ENCODE measurements around the gene HS1BP3.

Gene HS1BP3

DNA sequence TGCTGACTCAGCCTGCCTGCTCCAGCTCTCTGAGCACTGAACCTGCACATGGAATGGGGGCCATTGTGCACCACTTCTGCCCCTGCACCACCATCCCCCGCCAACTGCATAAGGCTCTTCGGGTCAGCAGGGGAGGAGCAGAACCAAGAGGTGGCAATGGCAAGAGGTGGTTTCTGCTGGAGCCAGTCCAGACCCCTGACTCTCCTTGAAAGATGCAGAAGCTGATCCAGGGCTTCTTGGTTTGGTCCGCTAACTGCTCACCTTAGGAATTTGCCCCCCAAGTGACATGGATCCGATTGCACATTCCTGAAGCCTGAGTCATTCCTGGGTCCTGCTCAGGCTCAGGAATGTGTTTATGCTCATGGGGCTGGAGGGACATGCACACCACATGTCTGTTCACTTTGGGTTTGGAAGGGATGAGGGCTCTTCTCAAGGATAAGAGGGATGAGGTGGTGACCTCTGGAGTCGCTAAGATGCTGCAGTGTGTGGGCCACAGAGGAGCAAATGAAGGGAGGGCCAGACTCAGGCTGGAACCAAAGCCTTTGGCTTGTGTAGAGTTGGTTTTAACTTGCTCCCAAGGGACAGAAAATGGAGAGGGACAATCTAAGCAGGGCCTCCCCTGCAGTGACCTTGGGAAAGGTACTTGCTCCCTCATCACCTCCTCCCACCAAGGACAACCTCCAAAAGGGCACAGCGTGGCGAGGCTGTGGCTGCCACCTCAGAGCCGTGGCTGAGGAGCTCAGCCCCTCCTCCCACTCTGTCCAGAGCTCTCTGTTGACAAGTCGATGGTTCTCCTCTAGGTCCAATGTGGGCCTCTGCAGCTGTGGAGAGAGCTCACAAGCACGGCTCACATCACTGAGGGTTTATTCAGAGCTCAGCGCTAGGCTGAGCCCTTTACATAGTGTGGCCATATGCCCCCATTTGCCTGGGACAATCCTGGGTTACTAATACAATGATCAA, 66.2 kb downstream of the HS1BP3 start:
- H3K27me3 ChIP-seq (ENCODE audit: control insufficient read depth, insufficient read depth, low read length): no peaks in the 10 kb centered on the region
- H3K4me1 ChIP-seq (ENCODE audit: control insufficient read depth, insufficient read depth, low read length): peaks cover 8% of the 10 kb centered on the region
- H3K9me3 ChIP-seq (ENCODE audit: control insufficient read depth, insufficient read depth, low read length): no peaks in the 10 kb centered on the region
- H3K4me3 ChIP-seq (ENCODE audit: low read depth, low read length): no peak overlapping the region
- H3K9ac ChIP-seq (ENCODE audit: low read depth, low read length): no peak overlapping the region
- no peaks in the 10 kb centered on the region for H3K36me3 ChIP-seq (ENCODE audit: control insufficient read depth, insufficient read depth, low read length)

DNA sequence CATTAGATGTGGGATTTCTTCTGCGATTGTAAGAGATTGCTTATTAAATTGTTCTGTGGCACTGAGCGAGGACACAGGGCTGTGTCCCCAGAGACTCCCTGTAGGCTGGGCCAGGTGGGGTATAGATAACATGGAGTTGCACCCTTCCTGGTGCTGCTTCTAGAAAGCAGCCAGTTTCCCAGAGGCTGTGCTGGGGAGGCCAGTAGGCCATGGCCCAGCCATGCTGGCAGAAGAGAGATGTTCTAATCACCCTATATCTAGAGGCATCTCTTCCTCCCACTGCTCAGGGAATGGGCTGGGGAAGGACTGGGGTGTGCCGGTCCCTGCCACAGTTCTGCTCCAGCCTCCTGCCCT, 66.9 kb downstream of the HS1BP3 start:
- Histone ChIP-seq H3K9ac (ENCODE audit: low read depth, low read length) (no peak overlapping the region), H3K4me1 (ENCODE audit: control insufficient read depth, insufficient read depth, low read length) (peaks cover 8% of the 10 kb centered on the region), H3K36me3 (ENCODE audit: control insufficient read depth, insufficient read depth, low read length) (no peaks in the 10 kb centered on the region), H3K27me3 (ENCODE audit: control insufficient read depth, insufficient read depth, low read length) (no peaks in the 10 kb centered on the region), H3K4me3 (ENCODE audit: low read depth, low read length) (no peak overlapping the region), H3K9me3 (ENCODE audit: control insufficient read depth, insufficient read depth, low read length) (no peaks in the 10 kb centered on the region)

- no peak overlapping the region for H3K4me3 ChIP-seq (ENCODE audit: low read depth, low read length)
- no peaks in the 10 kb centered on the region for H3K9me3 ChIP-seq (ENCODE audit: control insufficient read depth, insufficient read depth, low read length)
- no peaks in the 10 kb centered on the region for H3K36me3 ChIP-seq (ENCODE audit: control insufficient read depth, insufficient read depth, low read length)
- H3K4me1 ChIP-seq (ENCODE audit: control insufficient read depth, insufficient read depth, low read length): peaks cover 8% of the 10 kb centered on the region
- no peaks in the 10 kb centered on the region for H3K27me3 ChIP-seq (ENCODE audit: control insufficient read depth, insufficient read depth, low read length)
- no peak overlapping the region for H3K9ac ChIP-seq (ENCODE audit: low read depth, low read length)
Measured at GRCh38 chr2:20583425-20583881, 67.4 kb downstream of the HS1BP3 start.

DNA sequence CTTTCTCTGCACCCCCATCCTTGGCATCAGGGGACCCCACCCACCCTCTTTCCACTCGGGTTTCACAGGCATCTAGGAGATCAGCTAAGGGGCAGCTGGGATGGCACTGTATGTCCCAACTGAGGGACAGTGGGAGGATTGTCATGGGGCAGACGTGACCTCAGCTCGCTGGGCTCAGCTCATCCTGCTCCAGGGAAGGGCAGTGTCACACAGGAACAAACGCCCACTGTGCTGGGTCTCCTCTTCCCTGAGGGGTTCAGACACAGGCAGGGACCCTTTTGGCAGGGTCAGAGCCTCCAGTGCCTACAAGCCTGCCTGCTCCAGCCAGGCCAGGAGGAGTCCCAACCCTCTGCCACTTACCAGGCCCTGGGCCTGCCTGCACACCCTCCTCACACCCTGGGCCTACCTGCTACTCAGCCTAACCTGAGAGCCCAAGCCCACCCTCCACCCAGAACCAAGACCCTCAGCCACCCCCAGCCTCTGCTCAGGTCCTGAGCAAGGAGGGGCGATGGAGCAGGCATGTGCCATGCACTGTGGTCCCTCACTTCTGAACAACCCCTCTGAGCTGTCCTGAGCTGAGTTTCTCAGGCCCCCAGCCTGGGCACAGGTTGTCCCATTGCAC, 68.2 kb downstream of the HS1BP3 start:
- Histone ChIP-seq H3K36me3 (ENCODE audit: control insufficient read depth, insufficient read depth, low read length) (no peaks in the 10 kb centered on the region), H3K4me1 (ENCODE audit: control insufficient read depth, insufficient read depth, low read length) (peaks cover 8% of the 10 kb centered on the region), H3K9ac (ENCODE audit: low read depth, low read length) (no peak overlapping the region), H3K9me3 (ENCODE audit: control insufficient read depth, insufficient read depth, low read length) (no peaks in the 10 kb centered on the region), H3K27me3 (ENCODE audit: control insufficient read depth, insufficient read depth, low read length) (no peaks in the 10 kb centered on the region), H3K4me3 (ENCODE audit: low read depth, low read length) (no peak overlapping the region)

- H3K9me3 ChIP-seq (ENCODE audit: control insufficient read depth, insufficient read depth, low read length): no peaks in the 10 kb centered on the region
- H3K4me3 ChIP-seq (ENCODE audit: low read depth, low read length): no peak overlapping the region
- H3K27me3 ChIP-seq (ENCODE audit: control insufficient read depth, insufficient read depth, low read length): no peaks in the 10 kb centered on the region
- H3K9ac ChIP-seq (ENCODE audit: low read depth, low read length): no peak overlapping the region
- H3K4me1 ChIP-seq (ENCODE audit: control insufficient read depth, insufficient read depth, low read length): peaks cover 8% of the 10 kb centered on the region
- H3K36me3 ChIP-seq (ENCODE audit: control insufficient read depth, insufficient read depth, low read length): no peaks in the 10 kb centered on the region
Measured at GRCh38 chr2:20580690-20581437, 70.0 kb downstream of the HS1BP3 start.

DNA sequence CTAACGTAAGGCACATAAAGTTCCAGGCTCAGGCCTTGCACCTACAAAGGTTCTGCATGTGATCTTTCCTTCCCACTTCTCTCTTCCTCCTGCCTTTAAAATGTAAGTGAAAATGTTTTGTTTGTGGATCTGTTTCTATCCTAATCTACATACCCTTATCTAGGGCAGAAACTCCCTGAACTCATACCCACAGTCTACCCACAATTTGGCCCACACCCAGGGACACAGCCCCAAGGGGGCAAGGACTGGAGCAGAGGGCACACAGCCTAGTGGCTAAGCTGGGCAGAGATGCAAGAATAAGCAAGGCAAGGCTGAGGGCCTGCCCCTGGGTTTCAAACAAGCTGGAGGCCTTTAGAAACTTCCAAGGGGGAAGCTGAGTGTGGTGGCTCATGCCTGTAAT, 71.0 kb downstream of the HS1BP3 start:
- Histone ChIP-seq H3K27me3 (ENCODE audit: control insufficient read depth, insufficient read depth, low read length) (no peaks in the 10 kb centered on the region), H3K4me1 (ENCODE audit: control insufficient read depth, insufficient read depth, low read length) (peaks cover 3% of the 10 kb centered on the region), H3K9me3 (ENCODE audit: control insufficient read depth, insufficient read depth, low read length) (no peaks in the 10 kb centered on the region), H3K36me3 (ENCODE audit: control insufficient read depth, insufficient read depth, low read length) (no peaks in the 10 kb centered on the region), H3K4me3 (ENCODE audit: low read depth, low read length) (no peak overlapping the region), H3K9ac (ENCODE audit: low read depth, low read length) (no peak overlapping the region)

DNA sequence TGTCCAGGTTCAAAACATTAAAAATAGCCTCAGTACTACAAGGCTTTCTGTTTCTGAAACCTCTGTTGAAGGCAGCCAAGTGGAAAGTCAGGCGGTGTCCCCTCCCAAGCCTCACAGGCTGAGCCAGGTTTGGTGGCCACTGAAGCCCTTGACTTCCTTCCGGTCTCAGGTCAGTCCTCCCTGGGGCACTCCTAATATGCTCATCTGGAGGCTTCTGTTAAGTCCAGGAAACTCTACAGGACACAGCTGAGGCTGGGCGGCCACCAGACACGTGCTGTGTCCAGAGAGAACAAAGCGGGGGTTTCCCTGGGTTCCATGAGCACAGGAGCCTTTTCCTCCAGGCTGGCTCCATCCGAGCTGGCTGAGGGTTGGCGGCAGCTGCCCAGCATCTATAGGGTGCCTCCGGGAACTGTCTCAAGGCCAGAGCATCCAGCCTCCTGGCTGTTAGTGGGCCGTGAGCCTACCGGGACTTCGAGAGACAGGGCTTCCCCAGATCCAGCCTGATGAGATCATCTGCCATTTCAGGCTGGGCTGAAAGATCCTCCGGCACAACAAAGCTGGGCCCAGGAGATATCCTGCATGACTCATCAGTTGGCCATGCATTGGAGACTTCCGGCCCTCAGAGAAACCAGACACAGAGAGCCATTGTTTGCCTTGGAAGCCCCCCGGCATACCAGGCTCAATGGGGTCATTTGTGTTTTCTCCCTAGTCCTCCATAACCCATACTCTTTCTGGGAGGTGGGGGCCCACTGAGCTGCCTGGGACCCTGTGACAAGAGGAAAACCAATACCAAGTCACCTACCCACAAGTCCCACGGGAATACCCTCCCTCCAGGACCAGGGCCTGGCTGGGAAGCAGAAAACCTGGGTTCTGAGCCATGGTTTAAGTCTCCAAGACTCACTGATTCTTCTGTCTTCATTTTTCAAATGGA, 71.7 kb downstream of the HS1BP3 start:
- H3K9me3 ChIP-seq (ENCODE audit: control insufficient read depth, insufficient read depth, low read length): no peaks in the 10 kb centered on the region
- no peak overlapping the region for H3K9ac ChIP-seq (ENCODE audit: low read depth, low read length)
- no peaks in the 10 kb centered on the region for H3K4me1 ChIP-seq (ENCODE audit: control insufficient read depth, insufficient read depth, low read length)
- H3K36me3 ChIP-seq (ENCODE audit: control insufficient read depth, insufficient read depth, low read length): no peaks in the 10 kb centered on the region
- no peak overlapping the region for H3K4me3 ChIP-seq (ENCODE audit: low read depth, low read length)
- no peaks in the 10 kb centered on the region for H3K27me3 ChIP-seq (ENCODE audit: control insufficient read depth, insufficient read depth, low read length)

GRCh38 chr2:20578266-20578894, 72.5 kb downstream of the HS1BP3 start:
- Histone ChIP-seq H3K27me3 (ENCODE audit: control insufficient read depth, insufficient read depth, low read length) (no peaks in the 10 kb centered on the region), H3K9me3 (ENCODE audit: control insufficient read depth, insufficient read depth, low read length) (no peaks in the 10 kb centered on the region), H3K9ac (ENCODE audit: low read depth, low read length) (no peak overlapping the region), H3K36me3 (ENCODE audit: control insufficient read depth, insufficient read depth, low read length) (no peaks in the 10 kb centered on the region), H3K4me3 (ENCODE audit: low read depth, low read length) (no peak overlapping the region), H3K4me1 (ENCODE audit: control insufficient read depth, insufficient read depth, low read length) (no peaks in the 10 kb centered on the region)

DNA sequence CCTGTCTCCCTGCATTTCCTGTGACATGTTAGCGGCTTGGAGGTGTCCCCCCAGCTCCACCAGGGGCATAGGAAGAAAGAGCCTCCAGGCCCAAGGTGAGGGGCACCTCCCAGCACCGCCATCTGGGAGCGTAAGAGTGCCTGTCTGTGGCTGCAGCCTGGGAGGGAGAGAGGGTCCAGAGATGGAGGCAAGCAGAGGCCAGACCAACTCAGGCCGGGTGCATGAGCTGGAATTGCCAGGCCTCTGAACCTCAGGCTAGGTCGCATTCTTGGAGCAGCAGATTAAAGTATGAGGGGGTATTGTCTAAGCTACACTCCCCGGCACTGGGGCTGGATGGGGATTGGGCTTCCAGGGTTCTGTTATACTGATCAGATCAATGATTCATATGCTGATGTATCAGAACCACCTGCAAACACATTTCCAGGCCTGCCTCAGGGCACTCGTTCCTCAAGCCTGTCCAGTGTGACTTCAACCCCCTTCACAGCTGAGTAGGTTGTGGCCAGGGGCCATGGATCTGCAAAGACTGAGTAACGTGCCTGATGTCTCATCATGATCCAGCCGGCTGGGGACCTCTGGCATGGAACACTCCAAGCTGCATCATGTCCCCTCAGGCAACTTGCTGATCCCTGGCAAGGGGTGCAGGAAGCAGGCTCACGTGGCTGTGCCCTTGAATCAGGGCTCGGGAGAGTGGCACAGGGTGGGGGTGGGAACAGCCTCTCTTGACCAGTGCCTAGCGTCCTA, 73.2 kb downstream of the HS1BP3 start:
- H3K4me3 ChIP-seq (ENCODE audit: low read depth, low read length): no peak overlapping the region
- no peaks in the 10 kb centered on the region for H3K4me1 ChIP-seq (ENCODE audit: control insufficient read depth, insufficient read depth, low read length)
- no peaks in the 10 kb centered on the region for H3K36me3 ChIP-seq (ENCODE audit: control insufficient read depth, insufficient read depth, low read length)
- no peak overlapping the region for H3K9ac ChIP-seq (ENCODE audit: low read depth, low read length)
- H3K9me3 ChIP-seq (ENCODE audit: control insufficient read depth, insufficient read depth, low read length): no peaks in the 10 kb centered on the region
- no peaks in the 10 kb centered on the region for H3K27me3 ChIP-seq (ENCODE audit: control insufficient read depth, insufficient read depth, low read length)

GRCh38 chr2:20576598-20577115, 74.2 kb downstream of the HS1BP3 start:
- H3K4me1 ChIP-seq (ENCODE audit: control insufficient read depth, insufficient read depth, low read length): no peaks in the 10 kb centered on the region
- no peak overlapping the region for H3K4me3 ChIP-seq (ENCODE audit: low read depth, low read length)
- no peaks in the 10 kb centered on the region for H3K9me3 ChIP-seq (ENCODE audit: control insufficient read depth, insufficient read depth, low read length)
- no peaks in the 10 kb centered on the region for H3K27me3 ChIP-seq (ENCODE audit: control insufficient read depth, insufficient read depth, low read length)
- H3K36me3 ChIP-seq (ENCODE audit: control insufficient read depth, insufficient read depth, low read length): no peaks in the 10 kb centered on the region
- no peak overlapping the region for H3K9ac ChIP-seq (ENCODE audit: low read depth, low read length)
